Loucy (cell line): ENCODE data around the gene GLT6D1.

Experiments used
- H2AFZ ChIP-seq: fragments of 200-600 bp; sonication (generic); 2 replicates; pipeline ENCODE4 v1.6.0; 2016; ENCODE audit warnings: antibody characterized with exemption, mild to moderate bottlenecking, low read length, moderate library complexity
- H3F3A ChIP-seq: fragments of 200-600 bp; 2 replicates; pipeline ENCODE4 v1.6.0; 2016; ENCODE audit warnings: antibody characterized with exemption, low read depth, mild to moderate bottlenecking
- H3K27me3 ChIP-seq: fragments of 200-600 bp; sonication (generic); 2 replicates; pipeline ENCODE4 v1.6.1; 2014; ENCODE audit warnings: low read length, mild to moderate bottlenecking; ENCODE audit not compliant: insufficient read depth, poor library complexity, severe bottlenecking
- H3K36me3 ChIP-seq: fragments of 200-600 bp; sonication (generic); 2 replicates; pipeline ENCODE4 v1.6.1; 2016; ENCODE audit warnings: low read length; ENCODE audit not compliant: insufficient read depth
- H3K4me1 ChIP-seq: fragments of 200-600 bp; sonication (generic); 2 replicates; pipeline ENCODE4 v1.5.1; 2014; ENCODE audit warnings: low read length, mild to moderate bottlenecking; ENCODE audit not compliant: insufficient read depth, poor library complexity, severe bottlenecking
- H3K4me2 ChIP-seq: fragments of 200-600 bp; sonication (generic); 2 replicates; pipeline ENCODE4 v1.6.0; 2014; ENCODE audit warnings: antibody characterized with exemption, low read length, low read depth, mild to moderate bottlenecking; ENCODE audit not compliant: poor library complexity, severe bottlenecking
- H3K4me3 ChIP-seq: fragments of 200-600 bp; sonication (generic); 2 replicates; pipeline ENCODE4 v1.5.1; 2014; ENCODE audit warnings: low read length, mild to moderate bottlenecking, mixed read lengths; ENCODE audit not compliant: poor library complexity, severe bottlenecking
- H3K79me2 ChIP-seq: fragments of 200-600 bp; sonication (generic); 2 replicates; pipeline ENCODE4 v1.6.1; 2014; ENCODE audit warnings: low read length; ENCODE audit not compliant: insufficient read depth
- H3K9ac ChIP-seq: fragments of 200-600 bp; sonication (generic); 2 replicates; pipeline ENCODE4 v1.6.0; 2014; ENCODE audit warnings: mild to moderate bottlenecking, low read depth, low read length, moderate library complexity; ENCODE audit not compliant: poor library complexity, severe bottlenecking
- H3K9me2 ChIP-seq: fragments of 200-600 bp; sonication (generic); replicated peaks from 2 replicates; pipeline ENCODE4 v1.6.1; 2016; ENCODE audit warnings: low read depth, low read length, mixed read lengths
- H3K9me3 ChIP-seq: fragments of 200-600 bp; sonication (generic); 2 replicates; pipeline ENCODE4 v1.6.1; 2014; ENCODE audit warnings: mild to moderate bottlenecking, antibody characterized with exemption, low read length, low read depth; ENCODE audit not compliant: insufficient read depth
- H4K20me1 ChIP-seq: fragments of 200-600 bp; sonication (generic); 2 replicates; pipeline ENCODE4 v1.6.0; 2014; ENCODE audit warnings: antibody characterized with exemption, low read length, mild to moderate bottlenecking; ENCODE audit not compliant: insufficient read depth, poor library complexity, severe bottlenecking
- EZH2phosphoT487 ChIP-seq: fragments of 200-600 bp; IDR thresholded peaks from 2 replicates; pipeline ENCODE4 v1.6.1; 2018; ENCODE audit warnings: antibody characterized with exemption, mild to moderate bottlenecking, moderate library complexity, borderline replicate concordance
- TF ChIP-seq, protein P1 (sequence below): fragments of 200-600 bp; sonication (generic); conservative IDR thresholded peaks from 2 replicates; pipeline ENCODE4 v1.5.1; 2014; ENCODE audit warnings: mild to moderate bottlenecking, antibody characterized with exemption, low read length

The GLT6D1 gene

DNA sequence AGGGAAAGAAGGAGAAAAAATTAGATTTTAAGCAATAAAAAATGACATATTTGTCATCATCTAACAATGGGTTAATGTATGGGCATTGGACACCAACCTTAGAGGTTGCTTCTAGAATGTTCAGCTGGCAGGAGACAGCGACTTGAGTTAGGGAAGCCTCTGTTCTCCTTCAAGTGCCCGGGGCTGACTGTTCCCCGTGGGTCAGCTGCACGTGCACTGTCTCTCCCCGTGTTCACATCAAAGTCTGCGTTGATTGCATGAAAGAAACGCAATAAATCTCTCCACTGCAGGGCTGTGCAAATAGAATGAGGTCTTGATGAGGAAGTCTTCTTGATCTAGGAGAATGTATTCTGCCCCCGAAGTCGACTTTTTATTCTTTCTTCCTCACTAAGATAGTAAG is at the start of gene GLT6D1:
Gene GLT6D1, minus strand, starts transcription at position 345 of the 400 bp plus-strand sequence. CDS start 353 bp downstream, outside the sequence.
- Histone ChIP-seq H3K27me3 (no peaks in the 10 kb centered on the region), H3K4me3 (no peak within 1 kb of the TSS), H3K36me3 (no peaks in the 10 kb centered on the region), H3F3A (no peaks in the 10 kb centered on the region), H2AFZ (no peak within 1 kb of the TSS), H4K20me1 (no peaks in the 10 kb centered on the region), H3K4me2 (no peak within 1 kb of the TSS), H3K9me3 (peaks cover 5% of the 10 kb centered on the region; the same call in 1 of the 2 replicates), H3K9me2 (no peaks in the 10 kb centered on the region), H3K4me1 (no peaks in the 10 kb centered on the region), H3K9ac (no peak within 1 kb of the TSS), H3K79me2 (no peaks in the 10 kb centered on the region)
- TF ChIP-seq, protein P1, sequence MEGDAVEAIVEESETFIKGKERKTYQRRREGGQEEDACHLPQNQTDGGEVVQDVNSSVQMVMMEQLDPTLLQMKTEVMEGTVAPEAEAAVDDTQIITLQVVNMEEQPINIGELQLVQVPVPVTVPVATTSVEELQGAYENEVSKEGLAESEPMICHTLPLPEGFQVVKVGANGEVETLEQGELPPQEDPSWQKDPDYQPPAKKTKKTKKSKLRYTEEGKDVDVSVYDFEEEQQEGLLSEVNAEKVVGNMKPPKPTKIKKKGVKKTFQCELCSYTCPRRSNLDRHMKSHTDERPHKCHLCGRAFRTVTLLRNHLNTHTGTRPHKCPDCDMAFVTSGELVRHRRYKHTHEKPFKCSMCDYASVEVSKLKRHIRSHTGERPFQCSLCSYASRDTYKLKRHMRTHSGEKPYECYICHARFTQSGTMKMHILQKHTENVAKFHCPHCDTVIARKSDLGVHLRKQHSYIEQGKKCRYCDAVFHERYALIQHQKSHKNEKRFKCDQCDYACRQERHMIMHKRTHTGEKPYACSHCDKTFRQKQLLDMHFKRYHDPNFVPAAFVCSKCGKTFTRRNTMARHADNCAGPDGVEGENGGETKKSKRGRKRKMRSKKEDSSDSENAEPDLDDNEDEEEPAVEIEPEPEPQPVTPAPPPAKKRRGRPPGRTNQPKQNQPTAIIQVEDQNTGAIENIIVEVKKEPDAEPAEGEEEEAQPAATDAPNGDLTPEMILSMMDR = no peak
- TF ChIP-seq EZH2phosphoT487 = no peak

GRCh38 chr9:135689011-135689410 is 49.7 kb upstream of the GLT6D1 start:
- Histone ChIP-seq H3K9me2 (no peaks in the 10 kb centered on the region), H3K4me1 (no peaks in the 10 kb centered on the region), H4K20me1 (no peaks in the 10 kb centered on the region), H3K4me3 (no peak overlapping the region), H3K27me3 (no peaks in the 10 kb centered on the region), H3K9me3 (no peaks in the 10 kb centered on the region), H3K79me2 (no peaks in the 10 kb centered on the region), H2AFZ (no peak overlapping the region), H3K4me2 (no peak overlapping the region), H3F3A (no peaks in the 10 kb centered on the region), H3K9ac (no peak overlapping the region), H3K36me3 (no peaks in the 10 kb centered on the region)
- no peak for TF ChIP-seq EZH2phosphoT487
- TF ChIP-seq, protein P1 = no peak

DNA sequence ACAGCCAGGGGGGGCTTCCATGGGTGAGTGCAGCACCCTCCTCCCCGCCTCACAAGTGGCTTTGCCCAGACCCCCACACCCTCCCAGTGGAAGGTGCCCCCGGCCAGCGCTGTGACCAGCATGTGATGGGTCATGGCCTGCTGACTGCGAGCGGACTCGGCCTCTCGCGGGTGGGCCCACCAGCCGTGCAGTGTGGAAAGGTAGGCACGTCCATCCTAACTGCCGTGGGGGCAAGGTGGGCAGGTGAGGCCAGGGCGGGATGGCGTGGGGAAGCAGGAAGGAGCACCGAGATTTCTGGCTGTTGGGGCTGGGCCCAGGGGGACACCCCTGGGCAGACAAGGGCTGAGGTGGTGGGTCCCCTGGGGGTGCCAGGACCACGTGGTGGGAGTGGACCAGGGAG is 47.9 kb upstream of the GLT6D1 start:
- no peak overlapping the region for H2AFZ ChIP-seq
- no peak overlapping the region for H3K4me2 ChIP-seq
- H3K4me3 ChIP-seq = no peak overlapping the region
- no peaks in the 10 kb centered on the region for H3K4me1 ChIP-seq
- H3K27me3 ChIP-seq = no peaks in the 10 kb centered on the region
- no peaks in the 10 kb centered on the region for H3K9me3 ChIP-seq
- no peak overlapping the region for H3K9ac ChIP-seq
- H3K9me2 ChIP-seq = no peaks in the 10 kb centered on the region
- no peaks in the 10 kb centered on the region for H3K79me2 ChIP-seq
- TF ChIP-seq, protein P1 = no peak
- TF ChIP-seq EZH2phosphoT487 = no peak
- no peaks in the 10 kb centered on the region for H3F3A ChIP-seq
- H3K36me3 ChIP-seq = no peaks in the 10 kb centered on the region
- H4K20me1 ChIP-seq = no peaks in the 10 kb centered on the region
